Body of pancreas (tissue), 4 donors: ENCODE measurements around the gene SNX4.

ENCODE experiments used
- CTCF ChIP-seq, 7 experiments: fragments of 450-650 bp in 4 of 7; fragments of 200-600 bp in 3 of 7; sonication (generic) in 3 of 7; IDR thresholded peaks; one replicate each; pipeline ENCODE4 v1.5.1; 2016 to 2019; ENCODE audit warnings: antibody characterized with exemption in 7 of 7
- POLR2A ChIP-seq, 3 donors: fragments of 450-650 bp; IDR thresholded peaks; one replicate each; pipeline ENCODE4 v1.6.1; 2016; ENCODE audit warnings: antibody characterized with exemption in 3 of 3, mild to moderate bottlenecking in 2 of 3

DNA sequence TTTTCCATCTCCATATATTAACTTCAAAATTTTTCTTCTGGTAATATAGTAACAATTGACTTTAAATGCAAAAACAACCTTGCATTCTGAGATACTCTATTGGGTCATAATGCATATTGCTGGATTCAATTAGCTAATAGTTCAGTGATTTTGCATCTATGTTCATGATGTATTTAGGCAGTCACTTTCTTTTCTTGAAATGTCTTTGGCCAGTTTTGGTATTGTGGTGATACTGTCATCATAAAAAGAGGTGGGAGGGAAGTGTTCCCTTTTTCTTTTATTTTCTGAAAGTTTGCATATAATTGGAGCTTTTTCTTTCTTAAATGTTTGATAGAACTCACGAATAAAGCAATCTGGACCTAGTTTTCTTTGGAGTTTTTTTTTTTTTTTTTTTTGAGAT is 77.5 kb downstream of the SNX4 start:
- no peak for TF ChIP-seq CTCF (IDR thresholded peaks at IDR 0.05)
- no peak for TF ChIP-seq POLR2A (IDR thresholded peaks at IDR 0.05)
